Smooth muscle cell (in vitro differentiated cells): ENCODE results near the gene DCK. TPM values are rescaled to one million over a fixed set of nuclear protein-coding genes. Genes with fewer than 3 reads are reported as not detected.

ENCODE experiments used
- DNase-seq: peaks from one replicate; lab custom pipeline; 2025; ENCODE audit not compliant: unreplicated experiment; lab: John Stamatoyannopoulos, UW
- H2AFZ ChIP-seq: fragments of 200-600 bp; sonication (generic); 2 replicates; pipeline ENCODE4 v1.6.0; 2016; ENCODE audit warnings: antibody characterized with exemption, low read depth, mild to moderate bottlenecking
- H3F3A ChIP-seq: fragments of 200-600 bp; sonication (generic); 2 replicates; pipeline ENCODE4 v1.6.0; 2017; ENCODE audit warnings: antibody characterized with exemption, low read depth
- H3K27ac ChIP-seq: fragments of 200-600 bp; sonication (generic); 2 replicates; pipeline ENCODE4 v1.5.1; 2016; ENCODE audit warnings: low read depth, mild to moderate bottlenecking
- H3K27me3 ChIP-seq: fragments of 200-600 bp; sonication (generic); 2 replicates; pipeline ENCODE4 v1.6.1; 2016; ENCODE audit warnings: low read depth, mild to moderate bottlenecking
- H3K36me3 ChIP-seq: fragments of 200-600 bp; sonication (generic); 2 replicates; pipeline ENCODE4 v1.5.1; 2016; ENCODE audit warnings: low read depth
- H3K4me1 ChIP-seq: fragments of 200-600 bp; sonication (generic); 2 replicates; pipeline ENCODE4 v1.5.1; 2016; ENCODE audit warnings: low read depth
- H3K4me2 ChIP-seq: fragments of 200-600 bp; sonication (generic); 2 replicates; pipeline ENCODE4 v1.6.0; 2016; ENCODE audit warnings: mild to moderate bottlenecking
- H3K4me3 ChIP-seq: fragments of 200-600 bp; sonication (generic); 2 replicates; pipeline ENCODE4 v1.5.1; 2016; ENCODE audit warnings: mild to moderate bottlenecking
- H3K79me2 ChIP-seq: fragments of 200-600 bp; sonication (generic); 2 replicates; pipeline ENCODE4 v1.6.0; 2016; ENCODE audit warnings: low read depth, mild to moderate bottlenecking
- H3K9ac ChIP-seq: fragments of 200-600 bp; sonication (generic); 2 replicates; pipeline ENCODE4 v1.6.0; 2016; ENCODE audit warnings: low read depth
- H3K9me3 ChIP-seq: fragments of 200-600 bp; sonication (generic); replicated peaks from 2 replicates; pipeline ENCODE4 v1.5.1; 2016; ENCODE audit warnings: low read depth
- H4K20me1 ChIP-seq: fragments of 200-600 bp; sonication (generic); 2 replicates; pipeline ENCODE4 v1.6.0; 2016; ENCODE audit warnings: low read depth
- WGBS: methylation state at CpG from one replicate; pipeline ENCODE4 v1.1.7; 2016; ENCODE audit warnings: low lambda C conversion rate; 5-methylcytosine and 5-hydroxymethylcytosine counted together
- polyA plus RNA-seq: library from polyadenylated mRNA; unstranded; fragments of >200 nt; fragmentation: Nextera tagmentation; extraction: Ambion mirVana; gene quantifications from 2 replicates; pipeline ENCODE4 v1.2.1, GENCODE V29; 2016
- total RNA-seq: library from RNA; depleted of rRNA; stranded (reverse); fragments of >200 nt; gene quantifications from 2 replicates; pipeline ENCODE4 v1.2.3, GENCODE V29; 2014
- TF ChIP-seq, protein P1 (sequence below): fragments of 200-600 bp; sonication (generic); IDR thresholded peaks from 2 replicates; pipeline ENCODE4 v1.5.1; 2017; ENCODE audit warnings: borderline replicate concordance, mild to moderate bottlenecking, antibody characterized with exemption; ENCODE audit not compliant: insufficient read depth, poor library complexity, severe bottlenecking

DCK gene
- total and polyA plus RNA-seq, 2 experiments from 2014 or later, result 18.8 to 28.9 TPM

DNA sequence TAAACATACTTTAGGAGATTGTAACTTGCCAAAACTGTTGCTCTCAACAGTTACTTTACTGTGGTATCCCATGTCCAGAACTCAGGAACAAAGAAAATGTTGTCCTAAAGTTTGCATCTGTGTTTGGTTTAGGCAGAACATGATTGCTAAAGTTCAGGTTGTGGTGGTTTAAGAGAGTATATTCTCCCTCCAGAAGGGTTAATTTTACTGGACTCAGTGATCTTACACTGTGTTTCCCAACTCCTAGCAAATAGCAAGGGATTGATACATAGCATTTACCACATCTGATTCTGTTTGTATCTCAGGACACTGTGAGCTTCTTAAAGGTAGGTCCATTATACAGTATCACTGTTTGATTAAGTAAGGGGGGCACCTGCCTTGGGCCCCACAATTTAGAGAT lies 13.3 kb upstream of the DCK start:
- H3K79me2 ChIP-seq, result no peaks in the 10 kb centered on the region
- no peaks in the 10 kb centered on the region for H3K9me3 ChIP-seq
- no peak overlapping the region for H3K9ac ChIP-seq
- H3F3A ChIP-seq, result no peaks in the 10 kb centered on the region
- H3K4me2 ChIP-seq, result no peak overlapping the region
- peaks cover 4% of the 10 kb centered on the region for H3K36me3 ChIP-seq
- TF ChIP-seq, protein P1, sequence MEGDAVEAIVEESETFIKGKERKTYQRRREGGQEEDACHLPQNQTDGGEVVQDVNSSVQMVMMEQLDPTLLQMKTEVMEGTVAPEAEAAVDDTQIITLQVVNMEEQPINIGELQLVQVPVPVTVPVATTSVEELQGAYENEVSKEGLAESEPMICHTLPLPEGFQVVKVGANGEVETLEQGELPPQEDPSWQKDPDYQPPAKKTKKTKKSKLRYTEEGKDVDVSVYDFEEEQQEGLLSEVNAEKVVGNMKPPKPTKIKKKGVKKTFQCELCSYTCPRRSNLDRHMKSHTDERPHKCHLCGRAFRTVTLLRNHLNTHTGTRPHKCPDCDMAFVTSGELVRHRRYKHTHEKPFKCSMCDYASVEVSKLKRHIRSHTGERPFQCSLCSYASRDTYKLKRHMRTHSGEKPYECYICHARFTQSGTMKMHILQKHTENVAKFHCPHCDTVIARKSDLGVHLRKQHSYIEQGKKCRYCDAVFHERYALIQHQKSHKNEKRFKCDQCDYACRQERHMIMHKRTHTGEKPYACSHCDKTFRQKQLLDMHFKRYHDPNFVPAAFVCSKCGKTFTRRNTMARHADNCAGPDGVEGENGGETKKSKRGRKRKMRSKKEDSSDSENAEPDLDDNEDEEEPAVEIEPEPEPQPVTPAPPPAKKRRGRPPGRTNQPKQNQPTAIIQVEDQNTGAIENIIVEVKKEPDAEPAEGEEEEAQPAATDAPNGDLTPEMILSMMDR, result no peak
- H3K27ac ChIP-seq, result no peak overlapping the region
- no peak for DNase-seq
- H2AFZ ChIP-seq, result no peak overlapping the region
- no peaks in the 10 kb centered on the region for H4K20me1 ChIP-seq
- no peak overlapping the region for H3K4me3 ChIP-seq
- no peaks in the 10 kb centered on the region for H3K4me1 ChIP-seq
- H3K27me3 ChIP-seq, result no peaks in the 10 kb centered on the region

DNA sequence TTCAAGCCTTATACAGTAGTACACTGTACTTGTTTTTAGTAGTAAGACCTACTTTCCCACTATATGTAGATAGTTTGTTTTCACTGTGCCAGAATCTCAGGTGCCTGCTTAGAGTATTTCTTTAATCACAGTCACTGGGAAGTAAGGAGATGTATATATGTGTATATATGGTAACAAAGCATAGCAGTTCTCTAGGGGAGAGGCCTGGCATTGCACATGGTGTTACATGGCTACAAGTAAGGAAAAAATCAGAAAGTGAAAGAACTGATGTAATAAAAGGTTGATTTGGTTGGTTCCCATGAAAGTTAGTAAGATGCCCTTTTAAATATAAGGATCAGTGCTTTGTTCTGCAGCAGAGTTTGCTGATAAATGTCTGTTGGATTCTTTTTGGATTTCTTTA lies 9.3 kb upstream of the DCK start:
- Histone ChIP-seq H3K79me2 (no peaks in the 10 kb centered on the region), H3K27me3 (no peaks in the 10 kb centered on the region), H2AFZ (no peak overlapping the region), H3K27ac (no peak overlapping the region), H3K4me3 (no peak overlapping the region), H3K4me2 (no peak overlapping the region), H3K9me3 (no peaks in the 10 kb centered on the region), H3F3A (no peaks in the 10 kb centered on the region), H4K20me1 (no peaks in the 10 kb centered on the region), H3K36me3 (no peaks in the 10 kb centered on the region), H3K4me1 (no peaks in the 10 kb centered on the region), H3K9ac (no peak overlapping the region)
- TF ChIP-seq, protein P1, result no peak
- no peak for DNase-seq

DNA sequence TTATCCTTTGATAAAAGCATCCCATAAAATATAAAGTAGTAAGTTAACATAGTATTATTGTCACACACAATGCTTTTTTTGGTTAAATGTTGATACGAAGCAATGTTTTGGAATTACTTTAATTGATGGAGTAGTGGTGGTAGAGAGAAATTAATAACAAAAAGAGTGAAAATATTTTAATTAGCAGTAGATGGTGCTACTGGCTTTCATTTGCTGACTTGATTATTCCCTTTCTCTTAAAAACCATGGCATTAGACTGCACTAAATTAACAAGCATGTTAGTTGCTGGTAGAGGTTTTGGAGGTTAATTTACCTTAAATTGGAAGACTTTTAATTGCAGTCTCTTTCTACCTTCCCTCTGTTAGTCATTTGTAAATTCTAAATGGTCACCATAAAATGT lies 8.9 kb upstream of the DCK start:
- no peak for DNase-seq
- H3K79me2 ChIP-seq, result no peaks in the 10 kb centered on the region

DNA sequence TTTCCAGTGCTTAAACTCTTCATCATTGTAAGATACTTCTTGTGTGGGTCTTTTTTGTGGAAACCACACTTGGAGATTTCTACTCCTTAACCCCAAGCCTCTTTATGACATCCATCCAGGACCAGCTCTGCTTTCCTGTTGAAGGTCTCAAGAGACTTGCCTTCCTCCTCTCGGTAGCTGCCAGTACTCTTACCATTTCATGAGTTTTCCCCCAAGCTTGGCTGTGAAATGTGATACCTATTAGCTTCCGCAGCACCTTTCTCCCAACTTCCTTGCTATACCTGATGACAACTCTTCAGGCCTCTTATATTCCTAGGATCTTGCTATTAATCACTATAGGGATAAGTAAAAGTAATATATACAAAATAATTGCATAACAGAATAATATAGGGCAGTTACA lies 1.9 kb upstream of the DCK start:
- Histone ChIP-seq H3K79me2 (peaks cover 23% of the 10 kb centered on the region), H2AFZ (no peak overlapping the region), H3K27me3 (no peaks in the 10 kb centered on the region), H4K20me1 (no peaks in the 10 kb centered on the region), H3F3A (peaks cover 10% of the 10 kb centered on the region), H3K27ac (no peak overlapping the region), H3K9ac (no peak overlapping the region), H3K4me1 (peaks cover 13% of the 10 kb centered on the region), H3K9me3 (no peaks in the 10 kb centered on the region), H3K36me3 (no peaks in the 10 kb centered on the region), H3K4me2 (no peak overlapping the region), H3K4me3 (no peak overlapping the region)
- DNase-seq, result no peak
- 89% methylated on average over 2 of the region's 2 CpGs for WGBS
- TF ChIP-seq, protein P1, result no peak

More for the DNA sequence above, 8.9 kb upstream of the DCK start:
- Histone ChIP-seq H2AFZ (no peak overlapping the region), H3K4me2 (no peak overlapping the region), H3K27ac (no peak overlapping the region), H3K27me3 (no peaks in the 10 kb centered on the region), H3K36me3 (no peaks in the 10 kb centered on the region), H3K4me3 (no peak overlapping the region), H3K4me1 (no peaks in the 10 kb centered on the region), H3F3A (no peaks in the 10 kb centered on the region), H4K20me1 (no peaks in the 10 kb centered on the region), H3K9ac (no peak overlapping the region), H3K9me3 (no peaks in the 10 kb centered on the region)
- TF ChIP-seq, protein P1, result no peak
- 90% methylated on average over 1 of the region's 1 CpG for WGBS
